Activated CD8-positive, alpha-beta memory T cell treated with anti-CD3 and anti-CD28 coated beads for 48 hours (primary cell): Measurements from ENCODE around the gene C22orf39.

Experiments
- DNase-seq, 3 experiments: peaks; one replicate each; pipeline ENCODE4 v3.0.0-alpha.2; 2020; ENCODE audit warnings: low read depth in 2 of 3, low spot score in 2 of 3

C22orf39 gene

GRCh38 chr22:19400881-19401280 is 46.6 kb downstream of the C22orf39 start:
- DNase-seq, result no peak

GRCh38 chr22:19398652-19399051 is 48.9 kb downstream of the C22orf39 start:
- DNase-seq, result no peak

- DNase-seq, result no peak
These were observed 49.3 kb downstream of the C22orf39 start for GRCh38 chr22:19398206-19398605.

GRCh38 chr22:19397734-19398104 is 49.8 kb downstream of the C22orf39 start:
- DNase-seq, result no peak

GRCh38 chr22:19396934-19397733 is 50.4 kb downstream of the C22orf39 start:
- no peak for DNase-seq

- DNase-seq, result no peak
These were observed 51.0 kb downstream of the C22orf39 start for GRCh38 chr22:19396561-19396933.

GRCh38 chr22:19395276-19395675 is 52.2 kb downstream of the C22orf39 start:
- no peak for DNase-seq

GRCh38 chr22:19394274-19395050 is 53.0 kb downstream of the C22orf39 start:
- no peak for DNase-seq

GRCh38 chr22:19393704-19394103 is 53.8 kb downstream of the C22orf39 start:
- DNase-seq, result no peak
